NOMO-1 treated with DMSO at 0.1 percent for 48 hours (cell line): ENCODE measurements around the gene EMP1.

Source experiments
- DNase-seq: peaks from one replicate; lab custom pipeline; 2025; ENCODE audit not compliant: unreplicated experiment; lab: John Stamatoyannopoulos, UW

Gene EMP1

DNA sequence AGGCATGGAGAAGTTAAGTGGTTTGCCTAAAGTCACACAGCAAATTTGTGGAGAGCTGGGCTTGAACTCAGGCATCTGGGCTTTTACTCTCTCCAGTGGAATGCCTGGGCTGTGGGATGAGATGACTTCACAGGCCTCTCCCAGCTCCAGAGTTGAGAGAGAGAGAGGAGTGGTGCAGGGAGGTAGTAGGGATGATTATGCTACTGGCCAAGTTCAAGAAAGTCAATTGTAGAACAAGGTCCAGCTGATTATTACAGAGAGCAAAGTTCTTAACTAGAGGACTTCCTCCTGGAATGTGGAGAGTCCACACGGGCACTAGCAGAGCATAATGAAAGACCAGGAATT, 769 bp upstream of the EMP1 start:
- DNase-seq = no peak

DNA sequence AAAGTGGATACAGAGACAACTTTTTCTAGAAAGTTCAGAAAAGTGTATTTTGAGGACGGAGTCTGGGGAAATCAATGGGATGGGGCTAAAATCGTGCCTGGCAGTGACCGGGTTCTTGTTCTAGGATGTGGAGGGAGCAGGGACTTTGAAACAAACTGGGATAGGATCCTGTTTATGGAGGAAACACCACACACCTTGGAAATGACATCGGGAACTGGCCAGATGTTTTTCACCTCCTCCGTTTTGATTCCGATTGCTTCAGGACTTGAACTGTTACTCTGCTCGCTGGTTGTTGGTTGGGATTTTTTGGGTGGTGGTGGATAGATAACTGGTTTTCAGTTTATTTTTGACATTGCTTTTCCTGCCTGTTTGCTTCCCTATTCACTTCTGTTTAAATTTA, 506 bp downstream of the EMP1 start:
- no peak for DNase-seq

DNA sequence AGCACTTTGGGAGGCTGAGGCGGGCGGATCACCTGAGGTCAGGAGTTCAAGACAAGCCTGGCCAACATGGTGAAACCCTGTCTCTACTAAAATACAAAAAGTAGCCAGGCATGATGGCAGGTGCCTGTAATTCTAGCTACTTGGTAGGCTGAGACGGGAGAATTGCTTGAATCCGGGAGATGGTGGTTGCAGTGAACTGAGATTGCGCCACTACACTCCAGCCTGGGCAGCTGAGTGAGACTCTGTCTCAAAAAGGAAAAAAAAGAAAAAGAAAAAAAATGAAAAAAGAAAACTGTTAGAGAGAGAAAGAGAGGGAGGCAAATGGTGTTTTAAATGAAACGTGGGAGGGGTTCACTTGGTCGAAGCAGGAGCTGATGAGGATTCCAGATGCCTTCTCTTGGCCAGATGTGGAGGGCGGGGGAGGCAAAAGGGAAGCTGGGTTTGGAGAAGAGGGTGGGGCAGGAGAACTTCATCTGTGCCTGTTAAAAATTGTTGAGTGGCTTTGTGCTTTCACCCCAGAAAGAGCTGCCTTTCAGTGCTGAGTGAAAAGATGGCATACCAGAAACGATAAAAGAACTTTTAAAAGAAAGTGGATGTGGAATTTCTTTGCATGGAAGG, 1.1 kb downstream of the EMP1 start:
- DNase-seq = no peak

DNA sequence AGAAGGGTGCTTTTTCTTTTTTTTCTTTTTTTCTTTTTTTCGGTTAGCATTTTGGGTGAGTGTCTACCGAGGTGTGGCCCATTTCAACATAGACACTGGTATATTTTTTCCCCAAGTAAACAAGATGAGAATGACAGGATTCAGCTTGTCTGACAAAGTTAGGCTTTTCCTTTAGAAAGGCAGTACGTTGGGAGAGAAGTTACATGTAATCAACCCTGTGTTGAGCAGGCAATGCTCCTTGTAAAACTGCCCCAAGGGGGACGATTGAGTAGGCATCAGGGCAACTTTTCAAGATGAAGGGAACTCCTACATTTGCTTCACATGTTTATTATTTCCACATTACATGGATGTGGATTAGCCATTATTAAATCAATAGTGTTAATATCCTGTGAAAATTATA, 1.7 kb downstream of the EMP1 start:
- DNase-seq = no peak

DNA sequence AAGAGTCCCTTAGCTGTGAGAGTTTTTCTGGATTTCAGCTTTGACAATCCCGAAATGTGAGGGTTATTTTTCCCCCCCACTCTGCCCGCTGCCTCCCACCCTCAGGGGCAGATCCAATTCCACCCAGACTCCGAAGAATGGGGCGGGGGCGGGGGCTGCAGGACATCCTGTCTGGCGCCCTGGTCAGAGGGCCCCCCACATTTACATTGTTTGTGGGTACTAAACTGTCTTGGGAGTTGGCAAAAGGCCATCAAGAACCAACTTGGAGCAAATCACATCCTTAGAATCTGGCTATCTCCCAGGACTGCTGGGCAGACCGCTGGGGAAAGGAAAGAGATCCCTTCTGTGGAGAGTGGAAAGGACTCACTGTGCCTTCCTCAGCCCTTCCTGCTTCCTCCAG, 2.4 kb downstream of the EMP1 start:
- no peak for DNase-seq

DNA sequence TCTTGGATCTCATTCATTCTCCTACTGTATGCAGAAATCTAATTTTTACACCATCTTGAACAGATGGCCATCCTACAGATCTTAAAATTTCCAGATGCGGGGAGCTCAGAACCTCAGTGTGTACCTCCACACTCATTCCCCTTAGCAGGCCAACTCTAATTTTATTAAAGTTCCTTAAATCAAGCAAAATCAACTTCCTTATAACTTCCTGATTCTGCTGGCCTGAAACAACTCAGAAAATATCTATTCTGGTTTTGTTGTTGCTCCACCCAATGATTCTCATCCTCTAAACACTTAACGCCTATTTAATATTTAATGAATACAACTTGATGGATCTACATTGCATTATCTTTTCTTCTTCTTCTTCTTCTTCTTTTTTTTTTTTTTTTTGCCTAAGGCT, 3.1 kb downstream of the EMP1 start:
- peak; percentile 33 for DNase-seq

DNA sequence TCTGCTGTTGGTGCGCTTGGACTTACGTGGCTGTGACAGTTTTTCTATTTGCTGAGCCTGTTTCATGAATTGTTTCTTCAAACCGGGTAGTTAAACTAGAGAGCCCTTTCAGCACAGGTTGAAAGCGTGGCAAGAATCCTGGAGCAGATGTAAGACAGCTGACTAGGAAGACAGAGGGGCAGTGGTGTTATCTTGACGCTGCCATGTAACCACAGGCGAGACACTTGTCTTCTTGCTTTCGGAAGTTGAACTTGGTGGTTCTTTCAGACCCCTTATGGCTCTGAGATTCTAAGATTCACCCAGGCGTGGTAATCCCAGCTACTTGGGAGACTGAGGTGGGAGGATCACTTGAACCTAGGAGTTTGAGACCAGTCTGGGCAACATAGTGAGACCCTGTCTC, 4.3 kb downstream of the EMP1 start:
- DNase-seq = no peak

DNA sequence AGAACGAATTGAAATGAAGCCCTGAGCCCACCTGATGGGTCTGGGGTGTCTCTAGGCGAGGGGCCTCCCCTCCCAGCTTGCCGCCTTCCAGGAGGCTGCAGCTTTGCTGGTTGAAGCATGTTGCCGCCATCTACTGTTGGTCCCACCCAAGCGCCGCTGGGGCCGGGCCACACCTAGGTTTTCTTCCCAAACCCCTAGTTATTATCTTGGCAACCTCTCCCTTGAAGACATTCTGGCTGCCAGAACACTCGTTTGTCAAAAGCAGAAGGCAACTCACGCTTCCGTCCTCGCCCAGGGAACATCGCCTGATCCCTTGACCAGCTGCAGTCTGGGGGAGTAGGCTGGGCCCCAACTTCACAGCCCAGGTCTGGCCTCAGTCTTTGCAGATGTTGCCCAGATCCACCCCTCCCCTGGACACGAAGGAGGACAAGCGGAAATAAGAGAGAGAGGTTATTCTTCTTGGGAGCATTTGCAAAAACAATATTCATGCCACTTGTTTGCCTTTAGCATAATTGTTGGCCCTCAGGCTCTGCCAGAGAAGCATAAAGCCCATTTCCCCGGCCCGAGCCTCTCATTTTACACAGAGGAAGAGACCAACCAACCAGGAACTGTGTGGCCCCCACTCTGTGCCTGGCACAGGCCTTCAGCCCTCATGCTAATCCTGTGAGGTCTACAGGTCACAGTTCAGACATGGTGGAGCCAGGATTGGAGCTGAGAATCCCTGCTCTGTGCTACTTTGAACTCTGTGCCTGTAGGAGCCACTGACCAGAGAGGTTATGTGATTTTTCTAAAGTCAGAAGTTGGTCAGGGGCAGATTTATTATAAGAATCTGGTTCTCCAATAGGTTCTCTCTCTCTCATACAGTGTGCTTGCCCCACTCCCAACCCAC, 6.8 kb downstream of the EMP1 start:
- DNase-seq = no peak

DNA sequence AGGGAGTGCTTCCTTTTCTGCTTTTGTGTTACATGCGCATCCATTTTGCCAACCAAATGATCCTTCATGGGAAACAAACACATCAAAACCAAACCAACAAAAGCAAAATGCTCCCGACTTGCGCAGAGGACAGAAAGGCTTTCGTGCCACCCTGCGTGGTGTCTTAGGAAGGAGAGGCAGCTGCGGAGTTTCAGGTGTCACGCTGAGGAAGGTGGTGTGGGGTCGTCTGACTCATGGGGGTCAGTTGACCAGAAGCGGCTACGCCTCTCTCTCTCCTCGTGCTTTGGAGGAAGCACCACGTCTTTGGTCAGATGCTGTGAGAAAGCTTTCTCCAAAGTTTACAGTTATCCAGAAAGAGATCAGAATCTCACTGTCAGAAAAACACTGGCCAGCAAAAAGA, 7.9 kb downstream of the EMP1 start:
- no peak for DNase-seq

DNA sequence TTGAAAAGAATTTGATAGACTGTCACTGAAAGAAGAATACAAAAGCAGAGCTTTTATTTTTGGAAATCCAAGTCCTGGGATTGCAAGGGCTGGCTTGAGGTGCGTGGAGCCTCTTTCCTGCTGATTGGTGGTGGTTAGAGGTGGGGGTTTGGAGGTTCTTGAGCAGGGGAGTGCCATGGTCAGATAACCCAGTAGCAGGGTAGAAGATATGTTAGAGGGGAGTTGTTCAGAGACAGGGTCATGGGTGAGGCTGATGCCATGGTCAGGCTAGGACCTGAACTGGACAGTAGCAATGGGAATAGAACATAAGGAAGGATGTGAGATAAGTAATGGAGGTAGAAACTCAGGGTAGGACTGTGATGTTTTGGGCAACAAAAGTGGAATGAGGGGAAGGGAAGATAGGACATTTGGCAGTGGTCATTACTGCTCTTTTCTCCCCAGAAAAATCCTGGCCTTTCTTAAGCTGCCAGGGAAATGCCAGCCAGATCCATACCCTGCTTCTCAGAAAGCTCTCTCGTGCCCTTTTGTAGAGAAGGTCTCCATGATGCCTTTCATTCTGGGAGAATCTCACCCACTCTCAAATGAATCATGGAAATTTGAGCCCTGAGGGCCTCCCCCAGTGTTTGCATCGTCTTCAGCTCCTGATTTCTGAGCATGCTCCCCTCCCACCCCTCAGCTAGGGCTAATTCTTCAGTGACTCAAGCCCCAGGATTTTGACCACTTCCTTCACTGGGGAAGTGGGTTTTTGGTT, 9.5 kb downstream of the EMP1 start:
- no peak for DNase-seq

DNA sequence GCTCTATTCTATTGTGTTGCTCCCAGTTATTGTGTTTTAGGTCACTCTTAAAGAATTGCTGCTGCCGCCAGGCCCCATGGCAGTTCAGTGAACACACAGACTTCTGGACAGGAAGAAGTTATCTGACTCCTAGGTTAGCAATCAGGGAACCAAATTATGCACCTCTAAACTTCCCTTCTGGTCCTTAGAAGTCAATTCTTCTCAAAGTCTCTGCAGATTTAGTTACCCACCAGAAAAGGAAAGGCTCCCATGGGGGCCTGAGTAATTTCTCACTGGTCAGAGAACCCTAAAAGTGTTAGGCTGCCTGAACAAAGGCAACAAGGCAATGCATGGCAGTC, 10.0 kb downstream of the EMP1 start:
- DNase-seq = peak; percentile 13

DNA sequence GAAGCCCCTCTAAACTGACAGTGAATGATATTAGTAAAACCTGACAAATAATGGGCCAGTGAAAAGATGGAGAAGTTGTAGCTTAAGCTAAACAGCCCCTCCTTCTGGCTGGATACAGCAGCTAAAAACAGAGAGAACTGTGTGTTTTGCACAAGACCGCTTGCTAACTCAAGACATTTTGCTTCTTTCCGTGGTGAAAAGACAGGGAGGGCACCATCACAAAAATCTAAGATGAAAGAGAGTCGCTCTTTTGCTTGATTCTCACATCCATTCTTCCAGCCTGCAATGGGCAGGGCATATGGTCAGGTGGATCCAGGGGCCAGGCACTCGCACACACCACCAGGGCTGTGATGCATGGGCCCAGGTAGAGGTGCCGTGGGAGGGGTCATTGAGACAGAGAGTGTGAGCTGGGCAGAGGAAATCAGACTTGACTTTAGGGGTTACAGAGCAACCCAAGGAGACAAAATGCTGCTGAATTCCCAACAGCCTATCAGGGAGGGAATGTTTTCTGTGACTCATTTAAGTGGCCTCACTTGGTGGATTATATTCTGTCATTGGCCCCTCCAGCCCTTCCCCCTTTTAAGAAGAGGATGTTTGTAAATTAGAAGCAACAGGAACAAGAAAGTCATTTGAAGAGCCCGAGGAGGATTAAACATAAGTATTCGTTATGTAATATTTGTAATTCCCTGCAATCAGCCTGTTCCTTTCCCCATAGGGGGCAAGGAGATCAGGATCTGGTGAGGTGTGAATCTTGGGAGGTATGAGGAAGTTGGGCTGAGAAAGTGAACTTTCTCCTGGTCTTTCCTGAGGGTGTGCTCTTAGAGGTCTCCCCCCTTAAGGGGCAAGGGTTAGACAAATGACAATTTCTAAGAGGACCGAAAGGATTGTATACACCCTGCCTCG, 12.3 kb downstream of the EMP1 start:
- peak; percentile 54 for DNase-seq

DNA sequence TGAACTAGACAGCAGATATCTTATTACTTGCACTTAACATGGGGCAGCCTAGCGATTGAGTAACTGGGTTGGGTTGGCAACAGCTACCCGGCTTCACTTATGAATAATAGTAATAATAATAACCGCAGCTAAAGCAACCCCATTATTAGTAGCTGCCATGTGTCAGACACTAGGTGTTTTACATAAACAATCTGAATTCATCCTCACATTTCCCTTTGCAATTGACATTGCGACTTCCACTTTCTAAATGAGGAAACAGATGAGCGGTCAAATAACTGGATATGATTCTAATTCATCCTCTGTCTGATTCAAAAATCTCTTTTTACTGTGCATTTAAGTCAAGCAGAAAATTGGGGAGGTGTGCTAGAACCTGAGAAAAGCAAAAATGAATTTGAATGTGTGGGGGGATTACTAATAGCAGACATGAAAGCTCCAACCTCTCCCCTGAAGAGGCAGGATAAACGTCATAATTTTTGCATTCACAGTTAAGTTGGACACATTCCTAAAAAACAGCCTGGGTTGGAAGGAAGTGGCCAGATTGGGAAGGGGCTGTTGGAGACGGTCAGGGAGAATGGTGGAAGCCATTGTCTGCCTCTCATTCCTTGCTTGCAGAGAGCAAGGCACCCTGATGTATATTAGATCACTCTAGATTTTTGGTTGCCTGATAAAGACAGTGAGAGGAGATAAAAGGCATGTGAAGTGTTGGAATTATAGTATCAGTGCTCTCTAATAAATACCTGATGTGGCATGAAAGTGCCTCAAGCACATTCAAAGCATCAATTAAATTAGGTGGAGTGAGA, 13.1 kb downstream of the EMP1 start:
- no peak for DNase-seq

DNA sequence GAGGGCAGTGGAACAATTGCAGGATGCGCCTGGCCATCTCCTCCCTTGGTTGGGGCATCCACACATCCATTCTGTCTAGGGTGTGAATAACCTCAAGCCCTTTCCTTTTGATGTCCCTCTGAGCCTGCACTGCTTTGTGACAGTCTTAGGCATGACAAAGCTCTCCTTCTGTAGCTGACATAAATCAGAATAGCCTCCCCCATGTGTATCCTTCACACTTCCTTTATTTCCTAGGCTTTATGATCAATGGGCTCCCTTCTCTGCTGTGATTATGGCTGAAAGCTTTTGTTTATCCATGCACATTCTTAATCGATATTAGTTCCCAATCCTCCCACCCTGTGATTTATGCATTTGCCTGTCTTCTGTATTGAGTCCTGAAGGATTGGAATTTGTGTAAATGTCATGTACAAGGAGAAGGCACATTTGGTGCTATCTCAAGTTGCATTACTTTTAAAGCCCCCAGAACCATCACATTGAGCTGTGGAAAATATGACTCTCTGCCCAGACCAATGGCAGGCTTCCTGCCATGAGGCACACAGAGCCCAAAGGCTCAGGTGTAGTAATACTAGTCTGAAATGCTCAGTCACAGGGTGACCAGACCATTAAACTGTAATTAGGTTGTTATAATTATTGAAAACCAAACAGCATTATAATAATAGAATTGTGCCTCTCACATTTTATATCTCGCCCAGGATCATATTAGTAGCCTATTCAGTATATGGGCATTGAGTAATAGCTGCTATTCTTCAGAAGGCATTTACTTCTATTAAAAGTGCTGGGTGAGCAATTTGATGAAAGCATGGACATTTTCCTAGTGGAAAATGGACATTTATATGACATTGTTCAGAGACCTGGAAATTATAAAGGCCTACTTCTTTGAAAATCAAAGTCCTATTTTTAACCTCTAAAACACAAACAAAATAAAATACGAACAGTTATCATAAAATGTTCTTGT, 14.0 kb downstream of the EMP1 start:
- DNase-seq = no peak

DNA sequence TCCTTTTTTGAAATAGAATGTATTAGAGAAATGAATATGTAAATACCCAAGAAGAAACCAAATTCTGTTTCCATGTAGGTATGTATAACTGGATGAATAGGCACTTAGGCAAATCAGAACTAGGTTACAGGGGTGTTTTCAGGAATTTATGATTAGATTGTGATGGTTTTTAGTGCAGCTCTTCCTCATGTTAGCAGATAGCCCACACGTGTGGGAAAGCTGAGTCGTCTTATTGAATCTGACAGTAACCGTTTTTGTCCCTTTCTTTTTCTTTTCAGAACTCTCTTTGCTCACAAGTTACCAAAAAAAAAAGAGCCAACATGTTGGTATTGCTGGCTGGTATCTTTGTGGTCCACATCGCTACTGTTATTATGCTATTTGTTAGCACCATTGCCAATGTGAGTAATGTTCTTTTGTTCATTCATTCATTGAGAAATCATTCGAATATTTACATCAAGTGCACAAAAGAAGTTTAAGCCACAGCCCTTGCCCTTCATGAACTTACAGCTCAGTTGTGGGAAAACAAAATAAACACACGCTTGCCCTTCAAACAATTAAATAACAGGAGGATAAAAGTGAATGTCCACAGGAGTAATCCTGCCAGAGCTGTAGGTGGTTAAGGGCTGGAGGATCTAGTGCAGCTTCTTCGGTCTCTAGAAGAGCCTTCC, 14.8 kb downstream of the EMP1 start:
- DNase-seq = no peak

DNA sequence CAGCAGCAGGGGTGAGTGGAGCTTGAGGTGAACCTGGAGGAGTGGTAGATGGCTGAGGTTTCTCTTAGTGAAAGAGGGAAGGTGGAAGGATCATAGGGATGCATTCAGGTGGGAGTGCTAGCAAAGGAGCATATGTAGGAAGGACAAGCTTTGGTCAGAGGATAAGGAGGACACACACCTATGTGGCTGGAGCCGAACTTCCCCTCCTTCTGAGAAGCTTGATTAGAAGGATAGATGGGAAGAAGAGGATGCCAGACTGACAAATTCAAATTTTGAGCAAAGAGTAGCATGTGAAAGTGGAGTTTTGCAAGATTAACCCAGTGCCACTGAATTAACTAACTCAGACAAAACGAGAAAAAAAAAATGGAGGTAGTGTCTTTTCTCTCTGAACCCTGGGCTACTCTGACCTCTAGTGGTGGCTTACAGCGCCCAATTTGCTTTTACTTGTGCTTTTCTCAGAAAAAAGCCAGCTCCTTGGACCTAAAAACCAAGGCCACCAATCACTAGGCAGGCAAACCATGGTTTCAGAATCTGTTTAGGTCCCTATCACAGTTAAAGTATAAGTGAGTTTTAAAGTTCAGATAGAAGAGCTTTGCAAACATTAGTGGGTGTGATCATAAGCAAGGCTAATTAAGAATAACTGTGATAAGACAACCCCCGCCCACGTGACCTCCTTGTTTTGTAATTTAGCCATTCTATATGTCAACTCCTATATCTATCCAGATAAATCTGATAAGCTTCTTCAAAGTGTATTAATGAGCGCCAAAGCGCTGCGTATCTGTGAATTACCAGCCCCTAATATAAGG, 15.5 kb downstream of the EMP1 start:
- peak; percentile 73 for DNase-seq

DNA sequence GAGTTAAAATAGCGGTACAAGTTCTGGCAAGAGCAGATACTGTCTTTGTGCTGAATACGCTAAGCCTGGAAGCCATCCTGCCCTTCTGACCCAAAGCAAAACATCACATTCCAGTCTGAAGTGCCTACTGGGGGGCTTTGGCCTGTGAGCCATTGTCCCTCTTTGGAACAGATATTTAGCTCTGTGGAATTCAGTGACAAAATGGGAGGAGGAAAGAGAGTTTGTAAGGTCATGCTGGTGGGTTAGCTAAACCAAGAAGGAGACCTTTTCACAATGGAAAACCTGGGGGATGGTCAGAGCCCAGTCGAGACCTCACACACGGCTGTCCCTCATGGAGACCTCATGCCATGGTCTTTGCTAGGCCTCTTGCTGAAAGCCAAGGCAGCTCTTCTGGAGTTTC, 18.5 kb downstream of the EMP1 start:
- no peak for DNase-seq

DNA sequence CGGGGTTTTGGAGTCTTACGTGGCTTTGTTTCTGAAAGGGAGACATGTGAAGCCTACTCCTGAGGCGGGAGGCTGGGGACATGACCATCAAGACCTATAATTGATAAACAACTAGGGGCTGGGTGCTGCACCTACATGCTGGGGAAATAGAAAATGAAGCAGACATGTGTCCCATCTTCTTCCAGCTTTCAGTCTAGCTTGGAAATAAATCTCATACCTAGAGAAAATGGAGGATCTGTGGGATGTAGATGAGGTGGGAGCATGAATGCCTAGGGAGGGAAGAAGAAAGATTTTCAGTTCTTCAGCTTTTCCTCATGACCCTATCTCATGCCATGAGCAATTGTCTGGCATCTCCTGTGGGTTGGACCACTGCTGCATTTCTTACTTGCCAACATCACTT, 22.1 kb downstream of the EMP1 start:
- DNase-seq = no peak
